ENCODE data around the gene KCND1.

Gene KCND1

DNA sequence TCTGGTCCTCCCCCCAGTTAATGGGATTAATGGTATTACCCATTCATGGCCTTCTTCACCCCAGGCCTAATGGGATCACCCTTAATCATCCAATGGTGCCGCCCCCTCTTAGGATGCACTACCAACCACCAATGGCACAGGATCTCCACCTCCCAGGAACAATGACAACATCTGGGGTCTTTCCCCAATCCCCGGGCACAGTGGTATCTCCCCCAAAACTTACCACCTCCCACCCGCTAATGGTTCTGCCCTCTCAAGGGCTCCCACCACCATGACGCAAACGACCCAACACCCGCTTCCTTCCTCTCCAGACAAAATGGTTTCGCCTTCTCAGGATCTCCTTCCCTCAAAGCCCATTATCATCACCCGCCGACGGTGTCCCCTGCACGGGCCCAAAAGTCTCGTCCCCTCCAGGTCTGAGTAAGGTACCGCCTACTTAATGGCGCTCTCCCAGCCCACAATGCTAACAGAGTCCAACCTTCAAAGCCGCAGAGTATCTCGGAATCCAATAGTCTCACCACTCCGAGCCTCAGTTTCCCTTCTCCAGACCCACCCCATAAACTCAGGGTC is 30.0 kb upstream of the KCND1 start:
- Histone ChIP-seq H4K5ac (ENCODE audit: low read length) (no peak overlapping the region), H3K36me3 (ENCODE audit: control insufficient read depth, insufficient read depth, low read length) (no peaks in the 10 kb centered on the region), H3K79me1 (ENCODE audit: low read length) (no peaks in the 10 kb centered on the region), H2BK5ac (ENCODE audit: low read length) (no peak overlapping the region), H2BK15ac (replicated peaks; ENCODE audit: low read depth) (no peak overlapping the region), H2BK120ac (ENCODE audit: low read depth, low read length) (no peak overlapping the region), H3K9ac (ENCODE audit: low read length) (peak overlapping the region; percentile 82), H4K8ac (ENCODE audit: low read depth, low read length) (no peak overlapping the region), H3K27me3 (ENCODE audit: insufficient read depth, low read length, poor library complexity) (no peaks in the 10 kb centered on the region), H3K23ac (ENCODE audit: low read length) (no peak overlapping the region), H3K79me2 (ENCODE audit: control insufficient read depth, insufficient read depth, low read length) (peaks cover 2% of the 10 kb centered on the region), H3K4me2 (ENCODE audit: low read length) (peak overlapping the region; percentile 52), H3K56ac (ENCODE audit: low read length) (peak overlapping the region; percentile 90), H3K27ac (ENCODE audit: low read depth, low read length) (no peak overlapping the region), H3K4ac (ENCODE audit: low read depth, low read length) (no peak overlapping the region), H3K4me1 (ENCODE audit: control insufficient read depth, low read depth, low read length) (no peaks in the 10 kb centered on the region), H3K4me3 (ENCODE audit: low read length) (peak overlapping the region; percentile 73), H3K18ac (ENCODE audit: low read length) (no peak overlapping the region), H2AK5ac (ENCODE audit: low read length) (no peak overlapping the region)
- DNase-seq = peak; percentile 60
- no CpG with 5 or more reads among the region's 17 CpGs for WGBS (ENCODE audit: extremely low coverage, insufficient coverage, low lambda C conversion rate)

DNA sequence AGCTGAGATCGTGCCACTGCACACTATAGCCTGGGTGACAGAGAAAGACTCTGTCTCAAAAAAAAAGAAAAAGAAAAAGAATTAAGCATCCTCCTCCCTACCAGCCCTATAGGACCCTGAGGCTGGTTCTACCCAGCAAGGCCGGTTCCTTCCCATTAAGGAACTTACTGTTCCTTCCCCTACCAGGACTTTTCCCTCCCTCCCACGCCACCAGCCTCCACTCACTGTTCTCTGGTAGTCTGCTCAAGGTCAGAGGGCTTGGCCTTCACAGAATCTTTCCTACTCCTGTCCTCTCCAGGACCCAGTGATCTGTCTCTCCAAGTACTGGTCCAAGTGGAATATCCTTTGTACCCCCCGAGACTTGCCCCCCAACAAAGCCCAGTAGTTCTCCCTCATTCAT is 29.0 kb upstream of the KCND1 start:
- H2AK5ac ChIP-seq (ENCODE audit: low read length) = no peak overlapping the region
- H3K36me3 ChIP-seq (ENCODE audit: control insufficient read depth, insufficient read depth, low read length) = no peaks in the 10 kb centered on the region
- H3K79me1 ChIP-seq (ENCODE audit: low read length) = no peaks in the 10 kb centered on the region
- H3K4me1 ChIP-seq (ENCODE audit: control insufficient read depth, low read depth, low read length) = no peaks in the 10 kb centered on the region
- no peaks in the 10 kb centered on the region for H3K27me3 ChIP-seq (ENCODE audit: insufficient read depth, low read length, poor library complexity)
- H4K8ac ChIP-seq (ENCODE audit: low read depth, low read length) = no peak overlapping the region
- WGBS (ENCODE audit: extremely low coverage, insufficient coverage, low lambda C conversion rate) = no CpG with 5 or more reads among the region's 4 CpGs
- no peak overlapping the region for H3K56ac ChIP-seq (ENCODE audit: low read length)
- no peak overlapping the region for H3K4me2 ChIP-seq (ENCODE audit: low read length)
- H3K27ac ChIP-seq (ENCODE audit: low read depth, low read length) = no peak overlapping the region
- H3K18ac ChIP-seq (ENCODE audit: low read length) = no peak overlapping the region
- H3K79me2 ChIP-seq (ENCODE audit: control insufficient read depth, insufficient read depth, low read length) = peaks cover 2% of the 10 kb centered on the region
- H2BK5ac ChIP-seq (ENCODE audit: low read length) = no peak overlapping the region
- H2BK120ac ChIP-seq (ENCODE audit: low read depth, low read length) = no peak overlapping the region
- H3K4ac ChIP-seq (ENCODE audit: low read depth, low read length) = no peak overlapping the region
- no peak overlapping the region for H2BK15ac ChIP-seq (replicated peaks; ENCODE audit: low read depth)
- no peak overlapping the region for H4K5ac ChIP-seq (ENCODE audit: low read length)
- no peak overlapping the region for H3K9ac ChIP-seq (ENCODE audit: low read length)
- no peak overlapping the region for H3K4me3 ChIP-seq (ENCODE audit: low read length)
- no peak overlapping the region for H3K23ac ChIP-seq (ENCODE audit: low read length)
- DNase-seq = no peak

DNA sequence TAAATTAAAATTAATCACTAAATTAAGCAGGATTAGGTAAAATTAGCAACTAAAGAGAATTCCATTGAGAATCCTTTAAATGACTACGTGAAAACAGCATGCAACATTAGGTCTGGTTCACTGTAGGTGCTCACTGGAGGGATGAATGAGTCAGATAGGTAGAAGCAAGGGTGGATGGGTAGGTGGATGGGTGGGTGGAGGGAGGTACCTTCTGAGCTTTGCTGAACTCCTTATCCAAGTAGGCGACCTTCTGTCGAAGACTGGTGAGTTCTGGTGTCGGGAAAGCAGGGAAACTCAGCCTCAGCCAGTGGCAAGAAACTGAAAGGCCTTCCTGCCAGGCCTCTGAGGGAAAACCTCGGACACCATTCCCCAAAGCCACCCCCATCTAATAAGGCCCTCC is 27.4 kb upstream of the KCND1 start:
- H3K27me3 ChIP-seq (ENCODE audit: insufficient read depth, low read length, poor library complexity) = no peaks in the 10 kb centered on the region
- H3K4ac ChIP-seq (ENCODE audit: low read depth, low read length) = no peak overlapping the region
- no peak overlapping the region for H3K56ac ChIP-seq (ENCODE audit: low read length)
- no peak overlapping the region for H2BK5ac ChIP-seq (ENCODE audit: low read length)
- no peak overlapping the region for H3K27ac ChIP-seq (ENCODE audit: low read depth, low read length)
- H3K4me3 ChIP-seq (ENCODE audit: low read length) = no peak overlapping the region
- no peaks in the 10 kb centered on the region for H3K79me1 ChIP-seq (ENCODE audit: low read length)
- H3K18ac ChIP-seq (ENCODE audit: low read length) = no peak overlapping the region
- no peak overlapping the region for H3K23ac ChIP-seq (ENCODE audit: low read length)
- no peak overlapping the region for H2BK120ac ChIP-seq (ENCODE audit: low read depth, low read length)
- H3K4me2 ChIP-seq (ENCODE audit: low read length) = no peak overlapping the region
- H4K5ac ChIP-seq (ENCODE audit: low read length) = no peak overlapping the region
- peaks cover 2% of the 10 kb centered on the region for H3K79me2 ChIP-seq (ENCODE audit: control insufficient read depth, insufficient read depth, low read length)
- no peaks in the 10 kb centered on the region for H3K36me3 ChIP-seq (ENCODE audit: control insufficient read depth, insufficient read depth, low read length)
- no peaks in the 10 kb centered on the region for H3K4me1 ChIP-seq (ENCODE audit: control insufficient read depth, low read depth, low read length)
- no peak overlapping the region for H3K9ac ChIP-seq (ENCODE audit: low read length)
- H2BK15ac ChIP-seq (replicated peaks; ENCODE audit: low read depth) = no peak overlapping the region
- no peak for DNase-seq
- WGBS (ENCODE audit: extremely low coverage, insufficient coverage, low lambda C conversion rate) = no CpG with 5 or more reads among the region's 5 CpGs
- H2AK5ac ChIP-seq (ENCODE audit: low read length) = no peak overlapping the region
- H4K8ac ChIP-seq (ENCODE audit: low read depth, low read length) = no peak overlapping the region

DNA sequence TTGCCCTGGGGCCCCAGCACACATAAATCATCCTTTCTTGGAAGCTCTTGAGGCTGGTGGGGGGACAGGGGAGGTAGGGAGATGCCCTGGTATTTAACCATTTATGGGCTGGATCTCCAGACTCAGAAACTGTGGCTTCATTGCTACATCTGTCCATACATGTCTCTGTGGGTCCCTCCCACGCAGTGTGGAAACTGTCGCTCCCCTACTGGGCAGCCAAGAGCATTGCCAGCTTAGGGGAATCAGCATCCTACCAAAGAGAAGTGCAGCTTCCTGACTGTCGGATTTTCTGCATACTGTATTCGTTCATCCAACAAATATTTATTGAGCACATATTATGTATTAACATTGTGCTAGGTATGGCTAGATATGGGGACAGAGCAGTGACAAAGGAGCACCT is 26.7 kb upstream of the KCND1 start:
- H2BK120ac ChIP-seq (ENCODE audit: low read depth, low read length) = no peak overlapping the region
- H3K79me1 ChIP-seq (ENCODE audit: low read length) = no peaks in the 10 kb centered on the region
- no peak overlapping the region for H3K9ac ChIP-seq (ENCODE audit: low read length)
- no peak overlapping the region for H3K4me3 ChIP-seq (ENCODE audit: low read length)
- WGBS (ENCODE audit: extremely low coverage, insufficient coverage, low lambda C conversion rate) = no CpG with 5 or more reads among the region's 4 CpGs
- no peak overlapping the region for H4K8ac ChIP-seq (ENCODE audit: low read depth, low read length)
- DNase-seq = no peak
- no peaks in the 10 kb centered on the region for H3K27me3 ChIP-seq (ENCODE audit: insufficient read depth, low read length, poor library complexity)
- no peak overlapping the region for H3K4me2 ChIP-seq (ENCODE audit: low read length)
- no peak overlapping the region for H2AK5ac ChIP-seq (ENCODE audit: low read length)
- H3K4me1 ChIP-seq (ENCODE audit: control insufficient read depth, low read depth, low read length) = no peaks in the 10 kb centered on the region
- H3K18ac ChIP-seq (ENCODE audit: low read length) = no peak overlapping the region
- H3K36me3 ChIP-seq (ENCODE audit: control insufficient read depth, insufficient read depth, low read length) = no peaks in the 10 kb centered on the region
- H2BK5ac ChIP-seq (ENCODE audit: low read length) = no peak overlapping the region
- no peak overlapping the region for H3K56ac ChIP-seq (ENCODE audit: low read length)
- peaks cover 2% of the 10 kb centered on the region for H3K79me2 ChIP-seq (ENCODE audit: control insufficient read depth, insufficient read depth, low read length)
- no peak overlapping the region for H2BK15ac ChIP-seq (replicated peaks; ENCODE audit: low read depth)
- H3K4ac ChIP-seq (ENCODE audit: low read depth, low read length) = no peak overlapping the region
- no peak overlapping the region for H3K23ac ChIP-seq (ENCODE audit: low read length)
- H3K27ac ChIP-seq (ENCODE audit: low read depth, low read length) = no peak overlapping the region
- no peak overlapping the region for H4K5ac ChIP-seq (ENCODE audit: low read length)

DNA sequence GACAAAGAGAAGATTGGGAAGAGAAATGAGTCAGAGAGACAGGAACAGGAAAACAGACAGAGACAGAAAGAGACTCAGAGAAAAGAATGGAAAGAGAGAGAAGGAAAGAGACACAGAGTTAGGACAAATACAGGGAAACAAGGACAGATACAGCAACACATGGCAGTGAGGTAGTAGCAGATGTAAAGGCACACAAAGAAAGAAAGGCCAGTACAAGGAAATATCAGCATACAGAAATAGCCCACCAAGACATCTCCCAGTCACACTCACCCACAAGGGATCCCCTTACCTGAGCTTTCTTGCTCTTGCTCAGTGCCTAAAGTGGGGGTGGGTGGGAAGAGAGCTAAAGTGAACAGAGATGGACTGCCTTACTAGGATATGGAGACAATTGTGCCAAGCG is 26.2 kb upstream of the KCND1 start:
- H3K27me3 ChIP-seq (ENCODE audit: insufficient read depth, low read length, poor library complexity) = no peaks in the 10 kb centered on the region
- H3K36me3 ChIP-seq (ENCODE audit: control insufficient read depth, insufficient read depth, low read length) = no peaks in the 10 kb centered on the region
- no CpG with 5 or more reads among the region's 1 CpG for WGBS (ENCODE audit: extremely low coverage, insufficient coverage, low lambda C conversion rate)
- H2AK5ac ChIP-seq (ENCODE audit: low read length) = no peak overlapping the region
- H3K79me1 ChIP-seq (ENCODE audit: low read length) = no peaks in the 10 kb centered on the region
- no peak overlapping the region for H3K56ac ChIP-seq (ENCODE audit: low read length)
- H4K8ac ChIP-seq (ENCODE audit: low read depth, low read length) = no peak overlapping the region
- H2BK15ac ChIP-seq (replicated peaks; ENCODE audit: low read depth) = no peak overlapping the region
- peaks cover 2% of the 10 kb centered on the region for H3K79me2 ChIP-seq (ENCODE audit: control insufficient read depth, insufficient read depth, low read length)
- H3K18ac ChIP-seq (ENCODE audit: low read length) = no peak overlapping the region
- H3K4me2 ChIP-seq (ENCODE audit: low read length) = no peak overlapping the region
- H3K23ac ChIP-seq (ENCODE audit: low read length) = no peak overlapping the region
- H3K4me1 ChIP-seq (ENCODE audit: control insufficient read depth, low read depth, low read length) = no peaks in the 10 kb centered on the region
- no peak overlapping the region for H3K27ac ChIP-seq (ENCODE audit: low read depth, low read length)
- DNase-seq = no peak
- H3K4ac ChIP-seq (ENCODE audit: low read depth, low read length) = no peak overlapping the region
- no peak overlapping the region for H2BK120ac ChIP-seq (ENCODE audit: low read depth, low read length)
- H4K5ac ChIP-seq (ENCODE audit: low read length) = no peak overlapping the region
- H3K4me3 ChIP-seq (ENCODE audit: low read length) = no peak overlapping the region
- H3K9ac ChIP-seq (ENCODE audit: low read length) = no peak overlapping the region
- no peak overlapping the region for H2BK5ac ChIP-seq (ENCODE audit: low read length)

DNA sequence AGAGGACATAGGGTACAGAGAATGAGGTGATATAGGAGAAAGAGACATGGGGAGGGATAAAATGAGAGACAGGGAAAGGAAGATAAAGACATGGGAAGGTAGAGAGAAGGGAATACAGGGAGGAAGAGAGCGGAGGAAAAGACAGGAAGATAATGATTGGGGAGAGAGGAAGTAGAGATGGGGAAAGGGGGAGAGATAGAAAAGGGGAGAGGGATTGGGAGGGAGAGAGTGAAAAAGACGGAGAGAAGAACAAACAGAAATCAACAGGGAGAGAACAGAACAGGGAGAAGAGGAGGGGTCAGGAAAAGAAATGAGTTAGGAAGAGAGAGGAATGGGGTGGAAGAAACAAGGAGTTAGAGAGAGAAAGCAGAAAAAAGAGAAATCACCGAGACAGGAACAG is 25.8 kb upstream of the KCND1 start:
- WGBS (ENCODE audit: extremely low coverage, insufficient coverage, low lambda C conversion rate) = 100% methylated on average over 2 of the region's 3 CpGs

More for the DNA sequence above, 25.8 kb upstream of the KCND1 start:
- Histone ChIP-seq H3K4me1 (ENCODE audit: control insufficient read depth, low read depth, low read length) (no peaks in the 10 kb centered on the region), H3K27ac (ENCODE audit: low read depth, low read length) (no peak overlapping the region), H3K79me1 (ENCODE audit: low read length) (no peaks in the 10 kb centered on the region), H2AK5ac (ENCODE audit: low read length) (no peak overlapping the region), H3K79me2 (ENCODE audit: control insufficient read depth, insufficient read depth, low read length) (peaks cover 2% of the 10 kb centered on the region), H3K36me3 (ENCODE audit: control insufficient read depth, insufficient read depth, low read length) (no peaks in the 10 kb centered on the region), H3K18ac (ENCODE audit: low read length) (no peak overlapping the region), H3K9ac (ENCODE audit: low read length) (no peak overlapping the region), H3K23ac (ENCODE audit: low read length) (no peak overlapping the region), H2BK15ac (replicated peaks; ENCODE audit: low read depth) (no peak overlapping the region), H3K27me3 (ENCODE audit: insufficient read depth, low read length, poor library complexity) (no peaks in the 10 kb centered on the region), H4K8ac (ENCODE audit: low read depth, low read length) (no peak overlapping the region), H2BK5ac (ENCODE audit: low read length) (no peak overlapping the region), H4K5ac (ENCODE audit: low read length) (no peak overlapping the region), H3K56ac (ENCODE audit: low read length) (no peak overlapping the region), H3K4ac (ENCODE audit: low read depth, low read length) (no peak overlapping the region), H3K4me2 (ENCODE audit: low read length) (no peak overlapping the region), H3K4me3 (ENCODE audit: low read length) (no peak overlapping the region), H2BK120ac (ENCODE audit: low read depth, low read length) (no peak overlapping the region)
- no peak for DNase-seq
